Measurements from ENCODE around the gene TRPM4.

TRPM4 gene

GRCh38 chr19:49249933-49250332, 92.3 kb downstream of the TRPM4 start:
- Histone ChIP-seq H3K27me3 (replicated peaks; ENCODE audit: control insufficient read depth, insufficient read depth, low read length, poor library complexity, severe bottlenecking) (no peaks in the 10 kb centered on the region), H3K36me3 (ENCODE audit: control insufficient read depth, insufficient read depth, low read length) (no peaks in the 10 kb centered on the region)

GRCh38 chr19:49255674-49256073, 98.1 kb downstream of the TRPM4 start:
- Histone ChIP-seq H3K36me3 (ENCODE audit: control insufficient read depth, insufficient read depth, low read length) (no peaks in the 10 kb centered on the region), H3K4me3 (ENCODE audit: insufficient read depth, low read depth, low read length, poor library complexity, severe bottlenecking) (no peak overlapping the region), H3K27ac (ENCODE audit: insufficient read depth, low read length, poor library complexity, severe bottlenecking) (no peak overlapping the region), H3K27me3 (replicated peaks; ENCODE audit: control insufficient read depth, insufficient read depth, low read length, poor library complexity, severe bottlenecking) (no peaks in the 10 kb centered on the region), H3K9me3 (ENCODE audit: control insufficient read depth, low read length) (peaks cover 11% of the 10 kb centered on the region), H3K4me1 (ENCODE audit: control insufficient read depth, insufficient read depth, low read length, poor library complexity, severe bottlenecking) (no peaks in the 10 kb centered on the region)
- DNase-seq = no peak

More at GRCh38 chr19:49249933-49250332, 92.3 kb downstream of the TRPM4 start:
- no peaks in the 10 kb centered on the region for H3K9me3 ChIP-seq (ENCODE audit: control insufficient read depth, low read length)
- no peak for DNase-seq
- no peak overlapping the region for H3K4me3 ChIP-seq (ENCODE audit: insufficient read depth, low read depth, low read length, poor library complexity, severe bottlenecking)
- H3K27ac ChIP-seq (ENCODE audit: insufficient read depth, low read length, poor library complexity, severe bottlenecking) = no peak overlapping the region
- no peaks in the 10 kb centered on the region for H3K4me1 ChIP-seq (ENCODE audit: control insufficient read depth, insufficient read depth, low read length, poor library complexity, severe bottlenecking)

DNA sequence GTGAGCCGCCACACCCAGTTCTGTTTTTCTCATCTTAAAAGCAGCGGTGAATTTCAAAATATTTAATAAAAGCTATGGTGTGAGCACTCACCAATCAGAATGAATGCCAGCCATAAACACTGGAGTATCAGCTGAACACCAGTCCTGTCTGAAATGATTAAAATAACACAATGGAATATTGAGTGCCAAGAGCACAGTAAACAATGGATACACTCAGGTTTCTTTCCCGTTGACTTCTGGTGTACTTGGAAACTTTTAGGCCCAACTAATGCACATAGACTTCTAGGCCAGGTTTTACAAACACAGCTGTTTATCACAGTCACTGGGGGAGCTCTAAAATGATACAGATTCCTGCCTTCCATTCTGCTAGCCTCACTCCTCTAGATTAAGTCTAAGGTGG, 99.1 kb downstream of the TRPM4 start:
- Histone ChIP-seq H3K4me1 (ENCODE audit: control insufficient read depth, insufficient read depth, low read length, poor library complexity, severe bottlenecking) (no peaks in the 10 kb centered on the region), H3K27me3 (replicated peaks; ENCODE audit: control insufficient read depth, insufficient read depth, low read length, poor library complexity, severe bottlenecking) (no peaks in the 10 kb centered on the region), H3K4me3 (ENCODE audit: insufficient read depth, low read depth, low read length, poor library complexity, severe bottlenecking) (no peak overlapping the region), H3K27ac (ENCODE audit: insufficient read depth, low read length, poor library complexity, severe bottlenecking) (no peak overlapping the region), H3K36me3 (ENCODE audit: control insufficient read depth, insufficient read depth, low read length) (no peaks in the 10 kb centered on the region), H3K9me3 (ENCODE audit: control insufficient read depth, low read length) (peaks cover 11% of the 10 kb centered on the region)
- no peak for DNase-seq
